ENCODE measurements around the gene TRIM33.
"Not testable (repeated sequence)": the region's sequence is repeated elsewhere in the genome, so short reads cannot be mapped to it uniquely, and the experiment has no call there.

TRIM33 gene

GRCh38 chr1:114418948-114419347 is 92.1 kb downstream of the TRIM33 start:
- not testable (repeated sequence) for DNase-seq (ENCODE audit: low spot score)

GRCh38 chr1:114397601-114398000 is 113.4 kb downstream of the TRIM33 start:
- no peak for DNase-seq (ENCODE audit: low spot score)

- DNase-seq (ENCODE audit: low spot score), result no peak
Observed at GRCh38 chr1:114395863-114396262, 115.1 kb downstream of the TRIM33 start.

GRCh38 chr1:114390960-114391359 is 120.0 kb downstream of the TRIM33 start:
- DNase-seq (ENCODE audit: low spot score), result no peak

GRCh38 chr1:114390361-114390760 is 120.6 kb downstream of the TRIM33 start:
- DNase-seq (ENCODE audit: low spot score), result no peak

- no peak for DNase-seq (ENCODE audit: low spot score)
Observed at GRCh38 chr1:114388432-114389003, 122.5 kb downstream of the TRIM33 start.

- DNase-seq (ENCODE audit: low spot score), result not testable (repeated sequence)
Observed at GRCh38 chr1:114387585-114387984, 123.4 kb downstream of the TRIM33 start.

GRCh38 chr1:114387010-114387360 is 124.0 kb downstream of the TRIM33 start:
- no peak for DNase-seq (ENCODE audit: low spot score)

- DNase-seq (ENCODE audit: low spot score), result no peak
Observed at GRCh38 chr1:114386129-114387009, 124.6 kb downstream of the TRIM33 start.

- DNase-seq (ENCODE audit: low spot score), result no peak
Observed at GRCh38 chr1:114384922-114385321, 126.1 kb downstream of the TRIM33 start.

GRCh38 chr1:114379987-114380386 is 131.0 kb downstream of the TRIM33 start:
- no peak for DNase-seq (ENCODE audit: low spot score)

- DNase-seq (ENCODE audit: low spot score), result no peak
Observed at GRCh38 chr1:114379358-114379757, 131.6 kb downstream of the TRIM33 start.

GRCh38 chr1:114377356-114377755 is 133.6 kb downstream of the TRIM33 start:
- DNase-seq (ENCODE audit: low spot score), result no peak

- no peak for DNase-seq (ENCODE audit: low spot score)
Observed at GRCh38 chr1:114369930-114370329, 141.1 kb downstream of the TRIM33 start.

GRCh38 chr1:114369266-114369919 is 141.6 kb downstream of the TRIM33 start:
- DNase-seq (ENCODE audit: low spot score), result not testable (repeated sequence)

- no peak for DNase-seq (ENCODE audit: low spot score)
Observed at GRCh38 chr1:114368560-114369255, 142.3 kb downstream of the TRIM33 start.

GRCh38 chr1:114367810-114368209 is 143.2 kb downstream of the TRIM33 start:
- no peak for DNase-seq (ENCODE audit: low spot score)

GRCh38 chr1:114363230-114363629 is 147.8 kb downstream of the TRIM33 start:
- DNase-seq (ENCODE audit: low spot score), result not testable (repeated sequence)

GRCh38 chr1:114359791-114360190 is 151.2 kb downstream of the TRIM33 start:
- DNase-seq (ENCODE audit: low spot score), result no peak

GRCh38 chr1:114355240-114355639 is 155.8 kb downstream of the TRIM33 start:
- no peak for DNase-seq (ENCODE audit: low spot score)

- peak; percentile 63 for DNase-seq (ENCODE audit: low spot score)
Observed at GRCh38 chr1:114353262-114353661, 157.7 kb downstream of the TRIM33 start.

- no peak for DNase-seq (ENCODE audit: low spot score)
Observed at GRCh38 chr1:114352797-114353196, 158.2 kb downstream of the TRIM33 start.
